ENCODE data around the gene MRGPRE.

The MRGPRE gene

GRCh38 chr11:3201112-3201581 is 31.1 kb downstream of the MRGPRE start:
- Histone ChIP-seq H2AFZ (ENCODE audit: low read depth, low read length) (no peak overlapping the region), H3K36me3 (ENCODE audit: insufficient read depth, low read length) (no peaks in the 10 kb centered on the region), H3K27me3 (ENCODE audit: insufficient read depth, low read length) (peaks cover 68% of the 10 kb centered on the region), H3K4me3 (ENCODE audit: low read length) (no peak overlapping the region), H3K9me3 (ENCODE audit: low read length) (no peaks in the 10 kb centered on the region), H3K4me1 (ENCODE audit: insufficient read depth, low read length) (no peaks in the 10 kb centered on the region)

GRCh38 chr11:3200388-3201111 is 31.7 kb downstream of the MRGPRE start:
- Histone ChIP-seq H3K27me3 (ENCODE audit: insufficient read depth, low read length) (peaks cover 66% of the 10 kb centered on the region), H3K4me1 (ENCODE audit: insufficient read depth, low read length) (no peaks in the 10 kb centered on the region), H2AFZ (ENCODE audit: low read depth, low read length) (no peak overlapping the region), H3K9me3 (ENCODE audit: low read length) (no peaks in the 10 kb centered on the region), H3K4me3 (ENCODE audit: low read length) (no peak overlapping the region), H3K36me3 (ENCODE audit: insufficient read depth, low read length) (no peaks in the 10 kb centered on the region)

- Histone ChIP-seq H3K4me3 (ENCODE audit: low read length) (no peak overlapping the region), H3K36me3 (ENCODE audit: insufficient read depth, low read length) (no peaks in the 10 kb centered on the region), H3K4me1 (ENCODE audit: insufficient read depth, low read length) (no peaks in the 10 kb centered on the region), H2AFZ (ENCODE audit: low read depth, low read length) (no peak overlapping the region), H3K9me3 (ENCODE audit: low read length) (no peaks in the 10 kb centered on the region), H3K27me3 (ENCODE audit: insufficient read depth, low read length) (peaks cover 58% of the 10 kb centered on the region)
These were observed 32.5 kb downstream of the MRGPRE start for GRCh38 chr11:3199537-3200295.

- peaks cover 50% of the 10 kb centered on the region for H3K27me3 ChIP-seq (ENCODE audit: insufficient read depth, low read length)
- H2AFZ ChIP-seq (ENCODE audit: low read depth, low read length): no peak overlapping the region
- no peaks in the 10 kb centered on the region for H3K4me1 ChIP-seq (ENCODE audit: insufficient read depth, low read length)
- no peaks in the 10 kb centered on the region for H3K36me3 ChIP-seq (ENCODE audit: insufficient read depth, low read length)
- no peak overlapping the region for H3K4me3 ChIP-seq (ENCODE audit: low read length)
- H3K9me3 ChIP-seq (ENCODE audit: low read length): no peaks in the 10 kb centered on the region
These were observed 33.4 kb downstream of the MRGPRE start for GRCh38 chr11:3198815-3199214.

- H2AFZ ChIP-seq (ENCODE audit: low read depth, low read length): no peak overlapping the region
- H3K4me1 ChIP-seq (ENCODE audit: insufficient read depth, low read length): no peaks in the 10 kb centered on the region
- H3K27me3 ChIP-seq (ENCODE audit: insufficient read depth, low read length): peaks cover 43% of the 10 kb centered on the region
- no peaks in the 10 kb centered on the region for H3K36me3 ChIP-seq (ENCODE audit: insufficient read depth, low read length)
- H3K4me3 ChIP-seq (ENCODE audit: low read length): no peak overlapping the region
- H3K9me3 ChIP-seq (ENCODE audit: low read length): no peaks in the 10 kb centered on the region
These were observed 34.2 kb downstream of the MRGPRE start for GRCh38 chr11:3197878-3198528.

GRCh38 chr11:3197044-3197695 is 35.0 kb downstream of the MRGPRE start:
- Histone ChIP-seq H3K27me3 (ENCODE audit: insufficient read depth, low read length) (peaks cover 35% of the 10 kb centered on the region), H3K9me3 (ENCODE audit: low read length) (no peaks in the 10 kb centered on the region), H3K4me3 (ENCODE audit: low read length) (no peak overlapping the region), H3K36me3 (ENCODE audit: insufficient read depth, low read length) (no peaks in the 10 kb centered on the region), H2AFZ (ENCODE audit: low read depth, low read length) (no peak overlapping the region), H3K4me1 (ENCODE audit: insufficient read depth, low read length) (no peaks in the 10 kb centered on the region)

GRCh38 chr11:3196161-3197043 is 35.8 kb downstream of the MRGPRE start:
- H3K36me3 ChIP-seq (ENCODE audit: insufficient read depth, low read length): no peaks in the 10 kb centered on the region
- H3K9me3 ChIP-seq (ENCODE audit: low read length): no peaks in the 10 kb centered on the region
- H3K4me3 ChIP-seq (ENCODE audit: low read length): no peak overlapping the region
- H2AFZ ChIP-seq (ENCODE audit: low read depth, low read length): no peak overlapping the region
- peaks cover 27% of the 10 kb centered on the region for H3K27me3 ChIP-seq (ENCODE audit: insufficient read depth, low read length)
- no peaks in the 10 kb centered on the region for H3K4me1 ChIP-seq (ENCODE audit: insufficient read depth, low read length)

GRCh38 chr11:3195251-3196160 is 36.7 kb downstream of the MRGPRE start:
- H3K4me1 ChIP-seq (ENCODE audit: insufficient read depth, low read length): no peaks in the 10 kb centered on the region
- no peak overlapping the region for H2AFZ ChIP-seq (ENCODE audit: low read depth, low read length)
- no peak overlapping the region for H3K4me3 ChIP-seq (ENCODE audit: low read length)
- no peaks in the 10 kb centered on the region for H3K9me3 ChIP-seq (ENCODE audit: low read length)
- peaks cover 19% of the 10 kb centered on the region for H3K27me3 ChIP-seq (ENCODE audit: insufficient read depth, low read length)
- no peaks in the 10 kb centered on the region for H3K36me3 ChIP-seq (ENCODE audit: insufficient read depth, low read length)

GRCh38 chr11:3194016-3194816 is 38.0 kb downstream of the MRGPRE start:
- H3K4me3 ChIP-seq (ENCODE audit: low read length): no peak overlapping the region
- no peaks in the 10 kb centered on the region for H3K36me3 ChIP-seq (ENCODE audit: insufficient read depth, low read length)
- no peaks in the 10 kb centered on the region for H3K9me3 ChIP-seq (ENCODE audit: low read length)
- no peak overlapping the region for H2AFZ ChIP-seq (ENCODE audit: low read depth, low read length)
- no peaks in the 10 kb centered on the region for H3K4me1 ChIP-seq (ENCODE audit: insufficient read depth, low read length)
- peaks cover 18% of the 10 kb centered on the region for H3K27me3 ChIP-seq (ENCODE audit: insufficient read depth, low read length)

- Histone ChIP-seq H3K36me3 (ENCODE audit: insufficient read depth, low read length) (no peaks in the 10 kb centered on the region), H3K27me3 (ENCODE audit: insufficient read depth, low read length) (peaks cover 19% of the 10 kb centered on the region), H3K4me3 (ENCODE audit: low read length) (no peak overlapping the region), H2AFZ (ENCODE audit: low read depth, low read length) (no peak overlapping the region), H3K4me1 (ENCODE audit: insufficient read depth, low read length) (no peaks in the 10 kb centered on the region), H3K9me3 (ENCODE audit: low read length) (peaks cover 1% of the 10 kb centered on the region)
These were observed 38.7 kb downstream of the MRGPRE start for GRCh38 chr11:3193373-3194015.

All from neuron (in vitro differentiated cells).